ES-I3 (cell line): ENCODE results near the gene ARID3B.
"Not testable (repeated sequence)": the region's sequence is repeated elsewhere in the genome, so short reads cannot be mapped to it uniquely, and the experiment has no call there.

Source experiments
- H3K36me3 ChIP-seq: 2 replicates; pipeline ENCODE4 v1.6.1; 2013; ENCODE audit warnings: mild to moderate bottlenecking, low read length, control low read depth, moderate library complexity; ENCODE audit not compliant: insufficient read depth
- H3K4me1 ChIP-seq: 2 replicates; pipeline ENCODE4 v1.6.1; 2013; ENCODE audit warnings: mild to moderate bottlenecking, control low read depth, low read length; ENCODE audit not compliant: insufficient read depth
- H3K9ac ChIP-seq: 2 replicates; pipeline ENCODE4 v1.6.1; 2013; ENCODE audit warnings: low read depth, mild to moderate bottlenecking, low read length, moderate library complexity
- H3K9me3 ChIP-seq: 2 replicates; pipeline ENCODE4 v1.6.1; 2013; ENCODE audit warnings: mild to moderate bottlenecking, low read length, moderate library complexity; ENCODE audit not compliant: control insufficient read depth, insufficient read depth

The ARID3B gene

GRCh38 chr15:74595271-74595670 lies 54.3 kb downstream of the ARID3B start:
- Histone ChIP-seq H3K36me3 (peaks cover 35% of the 10 kb centered on the region), H3K9me3 (no peaks in the 10 kb centered on the region), H3K9ac (no peak overlapping the region), H3K4me1 (no peaks in the 10 kb centered on the region)

GRCh38 chr15:74596736-74597135 lies 55.7 kb downstream of the ARID3B start:
- H3K9me3 ChIP-seq, H3K9ac ChIP-seq, H3K4me1 ChIP-seq: not testable (repeated sequence)
- peaks cover 27% of the 10 kb centered on the region for H3K36me3 ChIP-seq

DNA sequence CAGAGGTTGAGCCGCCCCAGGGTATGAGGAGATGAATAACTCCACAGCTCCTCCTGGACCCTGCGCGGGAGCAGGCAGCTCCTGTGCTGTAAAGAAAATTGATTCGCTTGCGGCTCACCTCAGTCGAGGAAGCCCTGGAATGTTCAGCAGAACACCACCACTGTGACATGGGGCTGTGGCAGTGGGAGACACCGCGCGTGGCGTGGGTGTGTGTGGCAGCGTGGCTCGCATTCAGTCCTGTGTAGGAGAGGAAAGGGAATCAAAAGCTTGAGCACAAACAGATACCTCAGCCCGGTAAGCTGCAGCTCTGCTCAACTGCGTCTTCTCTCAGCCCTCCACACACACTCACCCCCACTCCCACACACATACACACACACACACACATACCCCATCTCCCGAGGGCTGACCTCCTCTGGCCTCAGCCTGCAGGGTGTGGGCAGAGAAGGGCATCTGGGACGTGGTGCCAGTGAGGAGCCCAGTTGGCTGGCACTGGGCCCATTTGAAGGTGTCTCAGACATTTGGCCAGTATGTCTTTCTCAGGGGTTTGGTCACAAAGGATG lies 56.2 kb downstream of the ARID3B start:
- not testable (repeated sequence) for H3K9me3 ChIP-seq, H3K4me1 ChIP-seq, H3K9ac ChIP-seq
- H3K36me3 ChIP-seq = peaks cover 23% of the 10 kb centered on the region

GRCh38 chr15:74598126-74598842 lies 57.3 kb downstream of the ARID3B start:
- Histone ChIP-seq H3K9ac (peak overlapping the region; percentile 57), H3K4me1 (no peaks in the 10 kb centered on the region), H3K9me3 (no peaks in the 10 kb centered on the region), H3K36me3 (peaks cover 15% of the 10 kb centered on the region)

DNA sequence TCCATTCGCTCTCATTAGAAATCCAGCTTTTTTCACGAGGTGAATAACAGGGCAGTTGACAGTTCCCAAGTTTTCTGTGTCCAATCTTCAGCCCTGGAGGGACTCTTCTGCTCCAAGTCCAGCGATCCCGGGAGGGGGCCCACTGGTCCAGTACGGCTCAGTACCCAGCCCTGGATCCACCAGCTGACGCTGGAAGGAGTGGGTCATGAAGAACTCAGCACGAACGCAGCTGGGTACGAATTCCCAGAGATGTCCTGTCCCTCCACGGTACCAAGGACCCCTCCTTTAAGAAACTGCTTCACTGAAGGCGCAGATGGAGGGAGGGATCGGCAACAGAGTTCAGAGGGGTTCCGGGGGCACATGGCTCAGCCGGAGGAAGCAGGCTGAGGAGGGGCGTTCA lies 58.1 kb downstream of the ARID3B start:
- H3K9ac ChIP-seq = no peak overlapping the region
- peaks cover 7% of the 10 kb centered on the region; the same call in 1 of the 2 replicates for H3K36me3 ChIP-seq
- no peaks in the 10 kb centered on the region for H3K9me3 ChIP-seq
- no peaks in the 10 kb centered on the region for H3K4me1 ChIP-seq

GRCh38 chr15:74603026-74603788 lies 62.2 kb downstream of the ARID3B start:
- Histone ChIP-seq H3K9me3 (no peaks in the 10 kb centered on the region), H3K9ac (no peak overlapping the region), H3K36me3 (no peaks in the 10 kb centered on the region), H3K4me1 (no peaks in the 10 kb centered on the region)

DNA sequence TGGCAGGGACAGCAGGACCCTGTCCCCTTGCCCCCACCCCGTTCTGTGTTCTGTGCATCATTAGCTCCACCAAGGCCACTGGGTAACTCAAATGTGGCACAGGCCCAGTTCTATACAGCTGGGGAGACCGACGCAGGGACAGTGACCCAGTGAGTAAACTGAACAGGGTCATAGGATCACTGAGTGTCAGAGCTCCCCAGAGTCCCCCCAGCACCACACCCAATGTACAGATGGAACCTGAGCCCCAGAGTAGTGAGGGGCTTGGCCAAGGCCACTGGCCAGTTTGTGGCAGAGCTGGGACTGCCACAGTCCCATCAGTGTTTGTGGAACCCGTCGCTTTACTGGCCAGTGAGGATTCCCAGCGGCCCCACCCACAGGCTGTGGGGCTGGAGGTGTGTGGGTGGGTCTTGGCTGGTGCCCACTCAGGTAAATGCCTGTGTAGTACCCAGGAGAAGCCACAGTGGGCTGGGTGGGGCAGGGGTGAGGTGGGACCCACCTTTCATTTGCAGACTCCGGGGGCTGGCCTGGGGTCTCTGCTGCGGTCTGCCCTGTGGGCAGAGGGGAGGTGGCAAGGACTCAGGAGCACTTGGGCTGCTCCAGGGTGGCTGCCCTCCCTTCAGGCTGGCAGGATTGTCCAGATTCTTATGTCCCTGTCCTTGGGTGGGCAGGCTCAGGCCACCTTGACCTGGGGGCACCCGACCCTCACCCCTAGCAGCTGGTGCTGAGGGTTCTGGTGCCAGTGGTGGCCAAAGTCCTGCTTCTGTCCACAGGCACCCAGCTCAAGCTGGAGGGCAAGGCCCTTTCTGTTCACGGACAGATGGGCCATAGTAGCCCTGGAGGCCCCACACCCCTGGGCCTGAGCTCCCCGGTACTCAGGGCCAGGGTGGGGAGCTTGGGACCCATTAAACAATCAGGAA lies 63.0 kb downstream of the ARID3B start:
- no peaks in the 10 kb centered on the region for H3K36me3 ChIP-seq
- no peaks in the 10 kb centered on the region for H3K9me3 ChIP-seq
- no peaks in the 10 kb centered on the region for H3K4me1 ChIP-seq
- H3K9ac ChIP-seq = no peak overlapping the region

DNA sequence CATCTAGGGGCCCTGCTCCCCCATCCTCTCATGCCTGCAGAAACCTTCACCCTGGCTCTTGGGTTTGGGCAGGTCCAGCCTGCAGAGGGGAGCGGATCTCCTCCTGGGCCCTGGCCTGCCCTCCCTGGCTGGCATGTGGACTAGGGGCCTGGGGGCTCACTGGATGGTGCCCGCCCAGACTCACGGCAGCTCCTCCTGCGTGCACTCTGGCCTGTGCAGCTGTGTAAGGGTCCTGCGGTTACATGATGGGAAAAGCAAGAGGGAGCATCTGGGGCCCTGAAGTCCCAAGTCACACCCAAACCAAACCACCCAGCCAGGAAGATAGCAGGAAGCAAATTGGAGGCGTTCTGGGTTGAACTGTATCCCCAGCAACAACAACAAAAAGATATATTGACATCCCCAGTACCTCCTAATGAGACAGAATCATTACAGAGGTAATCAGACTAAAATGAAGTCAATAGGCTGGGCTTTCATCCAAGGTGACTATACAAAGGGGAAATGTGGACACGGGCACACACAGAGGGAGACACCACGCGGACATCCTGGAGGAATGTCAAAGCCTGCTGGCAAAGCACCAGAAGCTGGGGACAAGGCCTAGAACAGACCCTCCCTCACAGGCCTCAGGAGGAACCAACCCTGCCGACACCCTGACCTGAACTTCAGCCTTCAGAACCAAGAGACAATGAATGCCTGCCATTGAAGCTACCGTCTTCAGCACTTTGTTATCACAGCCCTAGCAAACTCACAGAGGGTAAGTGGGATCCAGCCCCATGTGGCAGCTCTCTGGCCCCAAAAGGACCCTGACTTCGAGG lies 64.2 kb downstream of the ARID3B start:
- no peaks in the 10 kb centered on the region for H3K9me3 ChIP-seq
- no peaks in the 10 kb centered on the region for H3K36me3 ChIP-seq
- no peak overlapping the region for H3K9ac ChIP-seq
- H3K4me1 ChIP-seq = no peaks in the 10 kb centered on the region

DNA sequence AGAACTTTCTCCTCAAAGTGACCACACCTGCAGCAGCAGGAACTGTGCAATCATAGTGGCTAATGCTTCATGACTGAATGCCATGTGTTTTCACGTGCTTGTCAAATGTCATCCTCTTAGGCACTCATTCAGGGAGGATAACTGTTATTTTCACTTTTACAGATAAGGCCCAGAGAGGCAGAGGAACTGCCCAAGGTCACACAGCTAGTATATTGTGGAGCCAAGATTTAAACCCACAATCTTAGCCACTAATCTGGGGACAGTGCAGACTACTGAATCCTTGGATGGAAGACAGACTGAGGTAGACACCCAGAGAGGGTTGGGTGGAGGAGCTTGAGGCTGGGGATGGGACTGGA lies 64.8 kb downstream of the ARID3B start:
- H3K36me3 ChIP-seq = no peaks in the 10 kb centered on the region
- H3K9ac ChIP-seq = no peak overlapping the region
- H3K9me3 ChIP-seq = no peaks in the 10 kb centered on the region
- no peaks in the 10 kb centered on the region for H3K4me1 ChIP-seq

GRCh38 chr15:74608786-74609185 lies 67.8 kb downstream of the ARID3B start:
- Histone ChIP-seq H3K9me3 (no peaks in the 10 kb centered on the region), H3K9ac (no peak overlapping the region), H3K36me3 (no peaks in the 10 kb centered on the region), H3K4me1 (no peaks in the 10 kb centered on the region)

DNA sequence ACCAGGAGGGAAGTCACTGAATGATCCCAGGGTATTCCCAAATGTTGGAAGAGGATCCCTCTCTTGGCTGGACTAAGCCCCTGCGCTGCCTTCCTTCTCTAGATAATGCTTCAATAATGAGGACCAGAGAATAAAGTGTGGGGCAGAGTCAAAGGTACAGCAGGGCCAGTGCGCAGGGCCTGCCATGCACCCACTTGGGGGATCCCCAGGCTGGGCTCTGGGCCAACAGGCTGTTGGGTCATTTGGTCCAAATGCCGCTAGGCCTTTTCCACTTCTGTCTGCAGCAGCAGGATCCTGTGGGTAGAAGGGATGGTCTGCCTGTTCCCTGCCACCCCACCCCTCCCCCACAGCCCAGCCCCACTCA lies 68.9 kb downstream of the ARID3B start:
- Histone ChIP-seq H3K9ac (no peak overlapping the region), H3K9me3 (no peaks in the 10 kb centered on the region), H3K4me1 (no peaks in the 10 kb centered on the region), H3K36me3 (no peaks in the 10 kb centered on the region)

GRCh38 chr15:74610302-74610951 lies 69.4 kb downstream of the ARID3B start:
- Histone ChIP-seq H3K36me3 (no peaks in the 10 kb centered on the region), H3K9me3 (no peaks in the 10 kb centered on the region), H3K4me1 (no peaks in the 10 kb centered on the region), H3K9ac (no peak overlapping the region)

- no peaks in the 10 kb centered on the region for H3K4me1 ChIP-seq
- no peaks in the 10 kb centered on the region for H3K36me3 ChIP-seq
- no peak overlapping the region for H3K9ac ChIP-seq
- no peaks in the 10 kb centered on the region for H3K9me3 ChIP-seq
These were observed 70.3 kb downstream of the ARID3B start for GRCh38 chr15:74611341-74611740.
